PC-9 (cell line): ENCODE results near the gene EFCAB9. TPM values are rescaled to one million over a fixed set of nuclear protein-coding genes. Genes with fewer than 3 reads are reported as not detected.

Experiments used
- BruUV-seq: library from RNA; stranded (reverse); fragments of 400-500 nt; replicated peaks from 2 replicates; lab custom pipeline; 2021; lab: Mats Ljungman, UMichigan
- CTCF ChIA-PET: fragments of 300-600 bp; sonication (Branson Sonifier 250); formaldehyde crosslinking; loops from one replicate; lab custom pipeline; 2022; ENCODE audit warnings: antibody characterized with exemption; lab: Charles Lee
- POLR2A ChIA-PET: fragments of 300-600 bp; sonication (Branson Sonifier 250); formaldehyde crosslinking; loops from one replicate; lab custom pipeline; 2022; ENCODE audit warnings: antibody characterized with exemption; ENCODE audit not compliant: unreplicated experiment; lab: Charles Lee
- DNase-seq, 2 experiments: peaks; one replicate each; pipeline versions ENCODE4 v3.0.0 to v3.0.0-alpha.2; 2015 to 2022; ENCODE audit warnings: mixed read lengths in 1 of 2
- H2AFZ ChIP-seq: fragments of 200-600 bp; sonication (generic); 2 replicates; pipeline ENCODE4 v1.8.1; 2017; ENCODE audit warnings: antibody characterized with exemption
- H3F3A ChIP-seq: fragments of 200-600 bp; sonication (generic); 2 replicates; pipeline ENCODE4 v1.8.1; 2017; ENCODE audit warnings: antibody characterized with exemption, mild to moderate bottlenecking, low read depth; ENCODE audit not compliant: insufficient read depth
- H3K27ac ChIP-seq: fragments of 200-600 bp; sonication (generic); 2 replicates; pipeline ENCODE4 v1.6.1; 2016; ENCODE audit warnings: mixed run types
- H3K27me3 ChIP-seq: fragments of 200-600 bp; sonication (generic); 2 replicates; pipeline ENCODE4 v1.6.1; 2016; ENCODE audit warnings: low read depth, mixed run types; ENCODE audit not compliant: insufficient read depth
- H3K36me3 ChIP-seq: fragments of 200-600 bp; sonication (generic); 2 replicates; pipeline ENCODE4 v1.6.1; 2016; ENCODE audit warnings: low read depth, mixed run types
- H3K4me1 ChIP-seq: fragments of 200-600 bp; sonication (generic); replicated peaks from 2 replicates; pipeline ENCODE4 v1.6.1; 2016; ENCODE audit warnings: mixed run types; ENCODE audit not compliant: insufficient read depth
- H3K4me2 ChIP-seq: fragments of 200-600 bp; sonication (generic); 2 replicates; pipeline ENCODE4 v1.6.1; 2017; ENCODE audit warnings: mixed run types
- H3K4me3 ChIP-seq: fragments of 200-600 bp; sonication (generic); 2 replicates; pipeline ENCODE4 v1.6.1; 2016; ENCODE audit warnings: mixed run types
- H3K79me2 ChIP-seq: fragments of 200-600 bp; sonication (generic); 2 replicates; pipeline ENCODE4 v1.6.1; 2017; ENCODE audit warnings: low read depth, mixed run types
- H3K9me2 ChIP-seq: fragments of 200-600 bp; sonication (generic); 2 replicates; pipeline ENCODE4 v1.8.1; 2017; ENCODE audit warnings: mild to moderate bottlenecking; ENCODE audit not compliant: insufficient read depth
- H3K9me3 ChIP-seq: fragments of 200-600 bp; sonication (generic); 2 replicates; pipeline ENCODE4 v1.8.1; 2016; ENCODE audit warnings: low read depth; ENCODE audit not compliant: insufficient read depth
- H4K20me1 ChIP-seq: fragments of 200-600 bp; sonication (generic); 2 replicates; pipeline ENCODE4 v1.8.1; 2017; ENCODE audit not compliant: insufficient read depth
- EZH2 ChIP-seq: fragments of 200-600 bp; sonication (generic); IDR thresholded peaks from 2 replicates; pipeline ENCODE4 v1.8.0; 2017; ENCODE audit warnings: antibody characterized with exemption, low read depth
- intact Hi-C: fragments of 100-400 bp; cut with micrococcal nuclease; formaldehyde crosslinking; loops from one replicate; pipeline ENCODE4 v1.10.0; 2022; ENCODE audit not compliant: unreplicated experiment
- total RNA-seq: library from RNA; stranded (reverse); gene quantifications from 2 replicates; pipeline ENCODE4 v1.2.3, GENCODE V29; 2021
- TF ChIP-seq, protein P1 (sequence below): fragments of 200-600 bp; sonication (generic); conservative IDR thresholded peaks from 2 replicates; pipeline ENCODE4 v1.6.1; 2017; ENCODE audit warnings: mixed run types, antibody characterized with exemption, mild to moderate bottlenecking, moderate library complexity

Gene EFCAB9
- total RNA-seq, 1 experiment from 2014 or later = not detected

DNA sequence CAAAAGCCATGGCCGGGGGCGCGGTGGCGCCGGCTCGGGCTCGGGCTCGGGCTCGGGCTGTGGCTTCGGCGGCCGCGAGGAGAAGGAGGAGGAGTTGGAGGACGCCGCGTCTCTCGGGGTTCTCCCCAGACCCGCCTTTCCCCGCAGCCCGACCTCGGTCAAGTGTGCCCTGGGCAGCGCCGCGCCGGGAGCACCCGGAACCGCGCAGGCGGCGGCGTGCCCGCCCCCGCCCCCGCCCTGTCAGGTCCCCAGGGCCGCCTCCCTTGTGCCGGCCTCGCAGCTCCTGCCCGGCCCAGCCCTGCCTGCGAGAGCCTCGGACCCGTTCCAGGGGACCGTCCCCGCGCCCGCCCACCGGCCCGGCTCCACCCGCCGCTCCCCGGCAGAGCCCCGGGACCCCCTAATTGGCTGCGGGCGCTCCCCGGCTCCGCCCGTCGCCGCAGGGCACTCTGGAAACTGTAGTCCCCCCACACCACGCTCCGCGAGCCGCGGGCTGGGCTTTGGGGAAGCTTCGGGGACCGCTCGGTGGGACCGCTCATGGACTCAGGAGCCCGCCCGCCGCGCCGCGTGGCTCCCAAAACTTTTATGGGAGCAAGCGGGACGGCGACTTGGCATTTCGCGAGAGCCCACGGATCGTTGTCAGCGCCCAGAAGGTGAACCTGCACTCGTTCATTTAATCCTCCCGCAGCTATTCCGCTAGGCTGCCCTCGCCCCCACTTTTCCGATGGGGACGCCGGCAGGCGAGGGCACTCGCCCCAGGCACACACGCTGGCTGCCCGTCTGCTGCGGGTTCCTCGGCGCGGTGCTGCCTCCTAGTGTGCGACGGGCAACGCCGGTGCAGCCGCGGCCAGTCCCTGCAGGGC, 5.7 kb upstream of the EFCAB9 start, which contains the start of gene STK10:
TSS of gene STK10 (minus strand) at position 192 of the 860 bp plus-strand sequence. CDS start at position 10, 182 bp downstream.
- Histone ChIP-seq H3K27me3 (no peaks in the 10 kb centered on the region), H3K9me3 (no peaks in the 10 kb centered on the region), H3K4me3 (peak within 1 kb of the TSS; percentile 67), H3K9me2 (no peaks in the 10 kb centered on the region), H4K20me1 (peaks cover 4% of the 10 kb centered on the region; the same call in 1 of the 2 replicates), H3K4me2 (peak within 1 kb of the TSS; percentile 84), H3K4me1 (peaks cover 21% of the 10 kb centered on the region), H3K36me3 (no peaks in the 10 kb centered on the region), H3K27ac (peak within 1 kb of the TSS; percentile 65), H2AFZ (peak within 1 kb of the TSS; percentile 94), H3K79me2 (peaks cover 35% of the 10 kb centered on the region), H3F3A (peaks cover 25% of the 10 kb centered on the region; the same call in 1 of the 2 replicates)
- CTCF ChIA-PET = interaction anchor here (0.6 to 1.1 kb wide), 7 partner anchors 14 to 182 kb away, joined by 3 to 10 read pairs (median 5); partner anchors contain the start of gene FBXW11
- DNase-seq = peak; percentile 71 to 93
- TF ChIP-seq, protein P1, sequence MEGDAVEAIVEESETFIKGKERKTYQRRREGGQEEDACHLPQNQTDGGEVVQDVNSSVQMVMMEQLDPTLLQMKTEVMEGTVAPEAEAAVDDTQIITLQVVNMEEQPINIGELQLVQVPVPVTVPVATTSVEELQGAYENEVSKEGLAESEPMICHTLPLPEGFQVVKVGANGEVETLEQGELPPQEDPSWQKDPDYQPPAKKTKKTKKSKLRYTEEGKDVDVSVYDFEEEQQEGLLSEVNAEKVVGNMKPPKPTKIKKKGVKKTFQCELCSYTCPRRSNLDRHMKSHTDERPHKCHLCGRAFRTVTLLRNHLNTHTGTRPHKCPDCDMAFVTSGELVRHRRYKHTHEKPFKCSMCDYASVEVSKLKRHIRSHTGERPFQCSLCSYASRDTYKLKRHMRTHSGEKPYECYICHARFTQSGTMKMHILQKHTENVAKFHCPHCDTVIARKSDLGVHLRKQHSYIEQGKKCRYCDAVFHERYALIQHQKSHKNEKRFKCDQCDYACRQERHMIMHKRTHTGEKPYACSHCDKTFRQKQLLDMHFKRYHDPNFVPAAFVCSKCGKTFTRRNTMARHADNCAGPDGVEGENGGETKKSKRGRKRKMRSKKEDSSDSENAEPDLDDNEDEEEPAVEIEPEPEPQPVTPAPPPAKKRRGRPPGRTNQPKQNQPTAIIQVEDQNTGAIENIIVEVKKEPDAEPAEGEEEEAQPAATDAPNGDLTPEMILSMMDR = peak; percentile 81
- no peak for TF ChIP-seq EZH2
- POLR2A ChIA-PET = interaction anchor here (0.7 to 1.2 kb wide), 3 partner anchors 14 to 130 kb away, joined by 3 to 4 read pairs (median 4); partner anchors contain the start of gene UBTD2
- BruUV-seq = no TSS peak
- intact Hi-C loops = loop anchor here (1.0 to 5.0 kb wide), 7 partner anchors 81 to 769 kb away; partner anchors contain the start of genes FBXW11, FGF18, SH3PXD2B and UBTD2

DNA sequence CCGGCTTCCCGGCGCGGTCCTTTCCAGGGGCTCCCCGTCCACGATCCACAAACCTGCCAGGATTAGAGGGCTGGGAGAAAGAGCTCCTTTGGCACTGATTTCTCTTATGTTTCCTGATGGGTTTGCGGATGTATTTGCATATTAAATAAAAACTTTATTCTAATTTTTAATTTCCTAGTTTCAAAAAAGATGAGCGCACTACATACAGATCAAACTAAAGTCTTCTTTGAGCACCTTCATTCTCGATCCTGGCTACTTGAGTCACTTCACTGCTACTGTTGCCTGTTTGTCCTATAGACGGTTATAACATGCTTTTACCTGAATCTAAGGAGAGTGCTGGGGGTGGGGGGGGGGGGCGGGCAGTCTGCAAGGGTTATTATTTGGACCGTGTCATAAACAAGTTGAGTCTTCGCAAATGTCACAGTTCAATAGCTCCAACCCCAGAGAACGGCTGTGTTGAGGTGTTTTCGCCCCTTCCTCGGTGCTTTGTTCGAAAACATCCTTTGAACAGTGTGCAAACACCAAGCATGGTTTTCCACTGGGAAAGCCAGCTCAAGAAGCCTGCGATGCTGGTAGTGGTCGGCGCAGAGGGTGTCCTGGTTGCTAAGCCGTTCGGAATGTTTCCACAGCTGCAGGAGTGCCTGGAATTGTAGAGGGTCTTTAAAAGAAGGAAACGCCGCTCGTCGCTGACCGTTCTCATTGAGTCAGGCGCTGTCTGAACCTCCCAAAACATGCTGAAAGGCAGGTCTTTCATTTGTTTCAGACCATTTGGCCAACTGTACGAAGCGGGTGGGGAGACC, 4.9 kb upstream of the EFCAB9 start:
- POLR2A ChIA-PET = interaction anchor here (0.7 to 1.2 kb wide), 3 partner anchors 15 to 131 kb away, joined by 3 to 4 read pairs (median 4); partner anchors contain the start of gene UBTD2
- no TSS peak for BruUV-seq
- peak overlapping the region; percentile 84 for H3K4me2 ChIP-seq

More for the DNA sequence above, 4.9 kb upstream of the EFCAB9 start:
- peaks cover 25% of the 10 kb centered on the region for H3F3A ChIP-seq
- H3K79me2 ChIP-seq = peaks cover 27% of the 10 kb centered on the region
- TF ChIP-seq, protein P1 = peak; percentile 4; the same call in 1 of the 2 replicates
- TF ChIP-seq EZH2 = no peak
- CTCF ChIA-PET = interaction anchor here (0.6 to 1.1 kb wide), 5 partner anchors 14 to 199 kb away, joined by 3 to 13 read pairs (median 5); no protein-coding TSS in a partner anchor
- H3K27ac ChIP-seq = no peak overlapping the region
- H3K4me3 ChIP-seq = peak overlapping the region; percentile 67; the same call in 1 of the 2 replicates
- no peak for DNase-seq
- peaks cover 4% of the 10 kb centered on the region; the same call in 1 of the 2 replicates for H4K20me1 ChIP-seq
- H3K4me1 ChIP-seq = peaks cover 21% of the 10 kb centered on the region
- no peaks in the 10 kb centered on the region for H3K27me3 ChIP-seq
- no peaks in the 10 kb centered on the region for H3K9me2 ChIP-seq
- no peaks in the 10 kb centered on the region for H3K36me3 ChIP-seq
- intact Hi-C loops = loop anchor here (1.0 to 5.0 kb wide), 7 partner anchors 82 to 770 kb away; partner anchors contain the start of genes FBXW11, FGF18, SH3PXD2B and UBTD2
- no peaks in the 10 kb centered on the region for H3K9me3 ChIP-seq
- H2AFZ ChIP-seq = peak overlapping the region; percentile 94
